ENCODE data around the gene LRCH1. TPM values are rescaled to one million over a fixed set of nuclear protein-coding genes. Genes with fewer than 3 reads are reported as not detected.

Gene LRCH1
- total RNA-seq, 1 experiment from 2014 or later: 11.8 TPM

DNA sequence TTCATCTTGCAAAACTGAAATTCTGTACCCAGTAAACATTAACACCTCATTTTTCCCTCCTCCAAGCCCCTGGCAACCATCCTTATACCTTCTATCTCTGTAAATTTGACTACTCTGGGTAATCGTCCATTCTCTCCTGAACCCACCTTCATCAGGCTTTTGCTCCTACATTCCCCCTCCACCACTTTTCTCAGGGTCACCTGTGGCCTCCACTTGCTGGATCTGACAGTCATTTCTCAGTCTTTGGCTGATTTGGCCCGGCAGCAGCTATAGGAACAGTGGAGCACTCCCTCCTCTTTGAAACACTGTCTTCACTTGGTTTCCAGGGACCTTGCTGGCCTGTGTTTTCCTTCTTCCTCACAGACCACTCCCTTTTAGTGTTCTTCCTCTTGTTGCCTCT, 83.5 kb downstream of the LRCH1 start:
- Mint-ChIP-seq H3K4me3 (no peak overlapping the region), H3K36me3 (no peaks in the 10 kb centered on the region), H3K27ac (peak overlapping the region; percentile 13; the same call in 1 of the 2 replicates), H3K27me3 (ENCODE audit: low read depth) (no peaks in the 10 kb centered on the region), H3K4me1 (peaks cover 41% of the 10 kb centered on the region), H3K9me3 (0 out of 2 replicates have a peak, but pooled peaks cover 3% of the 10 kb centered on the region)
- TF ChIP-seq NR2C2 (CRISPR knock-in tag; IDR thresholded peaks at IDR 0.05): no peak
- TF ChIP-seq ZNF671 (CRISPR knock-in tag; IDR thresholded peaks at IDR 0.05): no peak
- no peak for TF ChIP-seq NFE2L1 (CRISPR knock-in tag; IDR thresholded peaks at IDR 0.05)
- TF ChIP-seq, protein P1, sequence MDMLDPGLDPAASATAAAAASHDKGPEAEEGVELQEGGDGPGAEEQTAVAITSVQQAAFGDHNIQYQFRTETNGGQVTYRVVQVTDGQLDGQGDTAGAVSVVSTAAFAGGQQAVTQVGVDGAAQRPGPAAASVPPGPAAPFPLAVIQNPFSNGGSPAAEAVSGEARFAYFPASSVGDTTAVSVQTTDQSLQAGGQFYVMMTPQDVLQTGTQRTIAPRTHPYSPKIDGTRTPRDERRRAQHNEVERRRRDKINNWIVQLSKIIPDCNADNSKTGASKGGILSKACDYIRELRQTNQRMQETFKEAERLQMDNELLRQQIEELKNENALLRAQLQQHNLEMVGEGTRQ (CRISPR knock-in tag; IDR thresholded peaks at IDR 0.05): no peak
- TF ChIP-seq GTF2I (CRISPR knock-in tag; conservative IDR thresholded peaks at IDR 0.05): no peak
- TF ChIP-seq, protein P2, sequence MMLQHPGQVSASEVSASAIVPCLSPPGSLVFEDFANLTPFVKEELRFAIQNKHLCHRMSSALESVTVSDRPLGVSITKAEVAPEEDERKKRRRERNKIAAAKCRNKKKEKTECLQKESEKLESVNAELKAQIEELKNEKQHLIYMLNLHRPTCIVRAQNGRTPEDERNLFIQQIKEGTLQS (CRISPR knock-in tag; conservative IDR thresholded peaks at IDR 0.05): no peak
- ATAC-seq (no peak), DNase-seq (ENCODE audit: low spot score) (no peak)
- CTCF ChIA-PET: interaction anchor here (1.4 kb wide), 1 partner anchor 14 kb away, joined by 3 read pairs; no protein-coding TSS in a partner anchor
- POLR2A ChIA-PET: no interaction called here

DNA sequence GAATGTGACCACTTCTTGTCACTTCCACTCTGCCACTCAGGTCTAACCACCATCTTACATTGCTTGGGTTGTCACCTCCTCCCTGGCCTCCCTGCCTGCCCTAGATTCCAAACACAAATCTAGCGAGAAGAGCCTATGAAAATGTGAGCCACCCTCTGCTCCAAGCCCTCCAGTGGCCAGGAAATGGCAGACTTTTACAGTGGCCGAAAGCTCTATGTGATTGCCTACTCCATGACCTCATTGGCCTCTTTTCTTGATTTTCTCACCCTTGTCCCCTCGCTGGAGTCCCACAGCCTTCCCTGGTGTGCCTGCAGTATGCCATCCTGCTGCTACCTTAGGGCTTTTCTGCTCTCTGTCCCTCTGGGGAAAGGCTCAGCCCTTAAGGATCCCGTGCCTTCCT, 84.2 kb downstream of the LRCH1 start:
- POLR2A ChIA-PET: no interaction called here
- no peaks in the 10 kb centered on the region for H3K36me3 Mint-ChIP-seq
- peak; percentile 62 for ATAC-seq
- no peak for DNase-seq (ENCODE audit: low spot score)
- peak overlapping the region; percentile 71; the same call in 1 of the 2 replicates for H3K27ac Mint-ChIP-seq
- CTCF ChIA-PET: interaction anchor here (1.0 to 1.4 kb wide), 2 partner anchors 15 to 26 kb away, joined by 3 read pairs; no protein-coding TSS in a partner anchor
- no peaks in the 10 kb centered on the region for H3K27me3 Mint-ChIP-seq (ENCODE audit: low read depth)
- H3K4me3 Mint-ChIP-seq: no peak overlapping the region
- 0 out of 2 replicates have a peak, but pooled peaks cover 3% of the 10 kb centered on the region for H3K9me3 Mint-ChIP-seq
- peaks cover 41% of the 10 kb centered on the region for H3K4me1 Mint-ChIP-seq
- TF ChIP-seq NFATC4 (CRISPR knock-in tag; IDR thresholded peaks at IDR 0.05) (no peak), ERG (CRISPR knock-in tag; IDR thresholded peaks at IDR 0.05) (no peak), ZBTB43 (CRISPR knock-in tag; IDR thresholded peaks at IDR 0.05) (no peak), ZNF532 (CRISPR knock-in tag; IDR thresholded peaks at IDR 0.05; ENCODE audit: borderline replicate concordance) (no peak)
- TF ChIP-seq, protein P1 (CRISPR knock-in tag; IDR thresholded peaks at IDR 0.05): no peak

DNA sequence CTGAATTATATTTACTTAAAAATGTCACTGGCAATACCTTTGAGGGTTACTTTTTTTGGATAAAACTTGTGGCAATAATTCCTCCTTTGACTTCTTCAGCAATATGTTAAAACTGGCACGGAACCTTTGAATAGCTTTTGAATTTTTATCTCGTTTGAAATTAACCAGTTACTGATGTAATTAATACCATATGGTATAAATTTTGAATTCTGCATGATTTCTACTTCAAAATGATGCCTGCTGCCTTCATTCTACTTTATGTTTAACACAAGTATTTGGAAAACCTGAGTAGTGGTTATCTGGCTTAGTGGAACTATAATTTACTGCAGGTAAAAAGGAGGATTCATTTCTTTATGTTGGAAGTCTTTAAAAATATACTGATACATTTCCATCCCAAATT, 85.3 kb downstream of the LRCH1 start:
- Mint-ChIP-seq H3K9me3 (0 out of 2 replicates have a peak, but pooled peaks cover 3% of the 10 kb centered on the region), H3K4me1 (peaks cover 43% of the 10 kb centered on the region), H3K4me3 (no peak overlapping the region), H3K36me3 (no peaks in the 10 kb centered on the region), H3K27me3 (ENCODE audit: low read depth) (no peaks in the 10 kb centered on the region), H3K27ac (no peak overlapping the region)
- ATAC-seq (no peak), DNase-seq (ENCODE audit: low spot score) (no peak)
- POLR2A ChIA-PET: no interaction called here
- CTCF ChIA-PET: no interaction called here
- no peak for TF ChIP-seq ELF4 (CRISPR knock-in tag; IDR thresholded peaks at IDR 0.05; ENCODE audit: low read depth)
- no peak for TF ChIP-seq OVOL2 (CRISPR knock-in tag; IDR thresholded peaks at IDR 0.05; ENCODE audit: borderline replicate concordance)
- no peak for TF ChIP-seq E2F1 (CRISPR knock-in tag; IDR thresholded peaks at IDR 0.05)
- TF ChIP-seq, protein P3, sequence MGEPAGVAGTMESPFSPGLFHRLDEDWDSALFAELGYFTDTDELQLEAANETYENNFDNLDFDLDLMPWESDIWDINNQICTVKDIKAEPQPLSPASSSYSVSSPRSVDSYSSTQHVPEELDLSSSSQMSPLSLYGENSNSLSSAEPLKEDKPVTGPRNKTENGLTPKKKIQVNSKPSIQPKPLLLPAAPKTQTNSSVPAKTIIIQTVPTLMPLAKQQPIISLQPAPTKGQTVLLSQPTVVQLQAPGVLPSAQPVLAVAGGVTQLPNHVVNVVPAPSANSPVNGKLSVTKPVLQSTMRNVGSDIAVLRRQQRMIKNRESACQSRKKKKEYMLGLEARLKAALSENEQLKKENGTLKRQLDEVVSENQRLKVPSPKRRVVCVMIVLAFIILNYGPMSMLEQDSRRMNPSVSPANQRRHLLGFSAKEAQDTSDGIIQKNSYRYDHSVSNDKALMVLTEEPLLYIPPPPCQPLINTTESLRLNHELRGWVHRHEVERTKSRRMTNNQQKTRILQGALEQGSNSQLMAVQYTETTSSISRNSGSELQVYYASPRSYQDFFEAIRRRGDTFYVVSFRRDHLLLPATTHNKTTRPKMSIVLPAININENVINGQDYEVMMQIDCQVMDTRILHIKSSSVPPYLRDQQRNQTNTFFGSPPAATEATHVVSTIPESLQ (CRISPR knock-in tag; IDR thresholded peaks at IDR 0.05): no peak
